HepG2 (cell line): ENCODE data around the gene GGT1. TPM values are rescaled to one million over a fixed set of nuclear protein-coding genes. Genes with fewer than 3 reads are reported as not detected.
"Not testable (repeated sequence)": the region's sequence is repeated elsewhere in the genome, so short reads cannot be mapped to it uniquely, and the experiment has no call there.

ENCODE experiments used
- ATAC-seq: fragments of 200-7000 bp; cut with Tn5 transposase; 3 replicates; pipeline ENCODE4 v1.9.1; 2020; ENCODE audit warnings: mild to moderate bottlenecking, moderate library complexity
- BruUV-seq: library from RNA; stranded (reverse); fragments of 400-500 nt; replicated peaks from 2 replicates; lab custom pipeline; 2021; lab: Mats Ljungman, UMichigan
- CTCF ChIA-PET: fragments of 300-600 bp; formaldehyde crosslinking; extraction: SDS; loops from one replicate; lab custom pipeline; 2021; ENCODE audit warnings: low total read pairs, inconsistent platforms, low intra/inter-chr PET ratio; lab: Yijun Ruan, JAX
- POLR2A ChIA-PET: fragments of 350-600 bp; sonication (Branson Sonifier 250); formaldehyde crosslinking; loops from one replicate; lab custom pipeline; 2020; ENCODE audit warnings: antibody characterized with exemption, inconsistent platforms; lab: Yijun Ruan, JAX
- DNase-seq: peaks from one replicate; pipeline ENCODE4 v3.0.0-alpha.2; 2015; ENCODE audit warnings: low spot score
- FAIRE-seq: peaks from 3 replicates; lab custom pipeline; 2011; peaks lifted over from hg19 to GRCh38; lab: Jason Lieb, UNC
- H2AFZ ChIP-seq: one replicate; pipeline ENCODE4 v1.6.1; 2011; ENCODE audit warnings: low read length, inconsistent platforms
- H3K27ac ChIP-seq: fragments of 300-600 bp; 3 replicates; pipeline ENCODE4 v1.8.0; 2011; ENCODE audit warnings: mixed run types, mild to moderate bottlenecking, mixed read lengths, low read length, inconsistent platforms; ENCODE audit not compliant: insufficient read depth; ENCODE audit errors: extremely low read length
- H3K27me3 ChIP-seq, 2 experiments: fragments of 200-600 bp in 1 of 2; 2 replicates in 1 of 2; 3 replicates in 1 of 2; pipeline versions ENCODE4 v1.6.0 to v1.8.0; 2011; ENCODE audit warnings: low read length in 2 of 2, mild to moderate bottlenecking in 2 of 2, moderate library complexity in 2 of 2, inconsistent platforms in 1 of 2; ENCODE audit not compliant: insufficient read depth in 2 of 2, control insufficient read depth in 1 of 2
- H3K36me3 ChIP-seq, 2 experiments: fragments of 200-600 bp in 1 of 2; replicated peaks in 1 of 2; 2 replicates in 1 of 2; 3 replicates in 1 of 2; pipeline versions ENCODE4 v1.5.1 to v1.8.0; 2011; ENCODE audit warnings: low read length in 2 of 2, inconsistent platforms in 1 of 2; ENCODE audit not compliant: insufficient read depth in 2 of 2, control insufficient read depth in 1 of 2
- H3K4me1 ChIP-seq: 2 replicates; pipeline ENCODE4 v1.5.1; 2012; ENCODE audit warnings: low read length, inconsistent platforms; ENCODE audit not compliant: insufficient read depth
- H3K4me2 ChIP-seq: 2 replicates; pipeline ENCODE4 v1.6.0; 2011; ENCODE audit warnings: low read depth, low read length, inconsistent platforms
- H3K4me3 ChIP-seq, 3 experiments: fragments of 200-600 bp in 1 of 3; sonication (generic), shearing (Covaris generic) in 1 of 3; replicated peaks in 1 of 3; 2 replicates each; pipeline ENCODE4 v1.5.1; 2011 to 2016; ENCODE audit warnings: low read length in 3 of 3, inconsistent platforms in 2 of 3, low read depth in 2 of 3, mild to moderate bottlenecking in 2 of 3, control low read depth in 1 of 3, mixed read lengths in 1 of 3; ENCODE audit not compliant: insufficient read depth in 1 of 3
- H3K79me2 ChIP-seq: one replicate; pipeline ENCODE4 v1.6.1; 2011; ENCODE audit warnings: low read length, inconsistent platforms; ENCODE audit not compliant: insufficient read depth
- H3K9ac ChIP-seq: 2 replicates; pipeline ENCODE4 v1.6.0; 2011; ENCODE audit warnings: mild to moderate bottlenecking, low read depth, low read length, inconsistent platforms; ENCODE audit not compliant: insufficient read depth
- H3K9me3 ChIP-seq: 2 replicates; pipeline ENCODE4 v1.5.1; 2012; ENCODE audit warnings: mild to moderate bottlenecking, low read length
- H4K20me1 ChIP-seq: 2 replicates; pipeline ENCODE4 v1.6.0; 2011; ENCODE audit warnings: inconsistent platforms, mild to moderate bottlenecking, low read length, moderate library complexity; ENCODE audit not compliant: insufficient read depth
- WGBS: methylation state at CpG from one replicate; pipeline ENCODE4 v1.1.6; 2017; ENCODE audit warnings: low lambda C conversion rate; 5-methylcytosine and 5-hydroxymethylcytosine counted together
- in situ Hi-C: cut with HindIII; loops from 2 replicates; pipeline ENCODE4 v1.10.0; 2017; ENCODE audit warnings: low pct_unique_long_range_greater_than_20kb; ENCODE audit not compliant: extremely low pct_ligation_motif_present
- intact Hi-C: fragments of 100-400 bp; cut with micrococcal nuclease; formaldehyde crosslinking; loops from one replicate; pipeline ENCODE4 v1.10.0; 2022; ENCODE audit not compliant: unreplicated experiment
- polyA plus RNA-seq, 8 experiments: library from polyadenylated mRNA; depleted of rRNA in 3 of 8; stranded (reverse) in 7 of 8; unstranded in 1 of 8; fragments of >200 nt; fragmentation: Illumina TruSeq in 4 of 8; extraction: Trizol in 4 of 8; gene quantifications; 2 replicates each; pipeline versions ENCODE4 v1.2.1 to v1.2.3, GENCODE V29; 2011 to 2016; ENCODE audit warnings: low read depth in 4 of 8, missing spikeins in 1 of 8, mixed read lengths in 1 of 8; ENCODE audit not compliant: insufficient read depth in 1 of 8
- total RNA-seq, 5 experiments: library from RNA; depleted of rRNA; stranded (reverse); fragments of >200 nt; fragmentation: Illumina TruSeq; extraction: Trizol; gene quantifications; 2 replicates each; pipeline ENCODE4 v1.2.3, GENCODE V29; 2016; ENCODE audit warnings: low read depth in 1 of 5

The GGT1 gene
- total and polyA plus RNA-seq, 2 of the 13 experiments (the other 11 are each of a cell fraction or from before 2014, with no cell fraction given) = 29.9 to 103 TPM

DNA sequence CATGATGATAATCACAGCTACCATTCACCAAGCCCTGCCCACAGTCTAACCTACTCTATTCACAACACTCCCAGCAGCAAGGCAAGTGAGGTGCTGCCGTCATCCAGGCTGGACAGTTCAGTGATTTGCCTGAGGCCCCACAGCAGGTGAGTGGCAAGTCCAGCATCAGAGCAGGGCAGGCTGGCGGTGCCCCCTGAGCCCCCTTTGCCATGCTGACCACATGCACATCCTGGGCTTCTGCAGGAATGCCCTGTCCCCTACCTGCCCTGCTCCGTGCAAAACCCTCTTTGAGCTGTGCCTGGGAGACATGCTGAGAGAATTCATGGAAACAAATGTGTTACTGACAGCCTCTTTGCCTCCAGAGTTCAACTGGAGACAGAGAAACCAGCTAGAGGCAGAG lies 6.9 kb downstream of the GGT1 start:
- H3K27ac ChIP-seq, H3K27me3 ChIP-seq, H4K20me1 ChIP-seq, FAIRE-seq, in situ Hi-C loops, H3K79me2 ChIP-seq, H3K4me3 ChIP-seq, CTCF ChIA-PET, H2AFZ ChIP-seq, DNase-seq, H3K9me3 ChIP-seq, POLR2A ChIA-PET, H3K9ac ChIP-seq, H3K4me1 ChIP-seq, H3K4me2 ChIP-seq, intact Hi-C loops, H3K36me3 ChIP-seq, BruUV-seq, ATAC-seq: not testable (repeated sequence)
- WGBS = no CpG with 5 or more reads among the region's 3 CpGs

DNA sequence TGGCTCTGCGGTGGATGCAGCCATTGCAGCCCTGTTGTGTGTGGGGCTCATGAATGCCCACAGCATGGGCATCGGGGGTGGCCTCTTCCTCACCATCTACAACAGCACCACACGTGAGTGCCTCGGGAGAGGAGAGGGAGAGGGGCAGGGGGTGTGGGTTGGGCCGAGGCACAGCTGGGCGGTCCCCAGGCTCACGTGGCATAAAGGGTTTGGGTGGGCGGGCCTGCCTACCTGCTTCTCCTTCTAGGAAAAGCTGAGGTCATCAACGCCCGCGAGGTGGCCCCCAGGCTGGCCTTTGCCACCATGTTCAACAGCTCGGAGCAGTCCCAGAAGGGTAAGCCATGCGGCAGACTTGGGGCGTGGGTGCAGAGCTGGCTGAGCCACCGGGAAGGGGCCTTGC lies 11.8 kb downstream of the GGT1 start:
- H3K79me2 ChIP-seq, CTCF ChIA-PET, H4K20me1 ChIP-seq, H3K4me3 ChIP-seq, H3K9me3 ChIP-seq, DNase-seq, H3K27ac ChIP-seq, H3K4me2 ChIP-seq, ATAC-seq, H3K9ac ChIP-seq, H3K4me1 ChIP-seq, H3K36me3 ChIP-seq, intact Hi-C loops, FAIRE-seq, H2AFZ ChIP-seq, in situ Hi-C loops, BruUV-seq, H3K27me3 ChIP-seq: not testable (repeated sequence)
- POLR2A ChIA-PET = interaction anchor here (0.7 kb wide), 1 partner anchor 35 kb away, joined by 3 read pairs; no protein-coding TSS in a partner anchor
- WGBS = 93% methylated on average over 8 of the region's 15 CpGs

DNA sequence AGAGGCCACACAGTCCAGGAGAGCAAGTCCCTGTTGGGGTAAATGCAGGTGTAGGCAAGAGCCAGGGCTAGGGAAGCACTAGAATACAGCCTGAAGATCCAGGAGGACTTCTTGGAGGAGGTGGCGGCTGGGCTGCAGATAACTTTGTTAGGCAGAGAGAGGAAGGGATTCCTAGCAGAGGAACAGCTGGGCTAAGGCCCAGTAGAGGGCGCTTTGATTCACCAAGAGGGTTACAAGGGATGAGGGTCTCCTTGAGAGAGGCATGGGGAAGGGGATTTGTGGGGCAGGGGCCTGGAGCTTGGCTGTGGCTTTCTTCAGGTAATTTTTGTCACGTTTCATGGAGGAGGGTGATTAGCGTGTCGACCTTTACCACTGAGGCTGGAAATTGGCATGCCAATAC lies 18.3 kb downstream of the GGT1 start:
- FAIRE-seq, H3K27ac ChIP-seq, H3K4me2 ChIP-seq, DNase-seq, CTCF ChIA-PET, H2AFZ ChIP-seq, ATAC-seq, in situ Hi-C loops, H3K79me2 ChIP-seq, BruUV-seq, POLR2A ChIA-PET, H3K36me3 ChIP-seq, H4K20me1 ChIP-seq, H3K9me3 ChIP-seq, H3K9ac ChIP-seq, intact Hi-C loops, H3K4me3 ChIP-seq, H3K27me3 ChIP-seq: not testable (repeated sequence)
- WGBS = no CpG with 5 or more reads among the region's 5 CpGs
- peaks cover 14% of the 10 kb centered on the region for H3K4me1 ChIP-seq
